Measurements from ENCODE around the gene SLC17A7.
"Not testable (repeated sequence)": the region's sequence is repeated elsewhere in the genome, so short reads cannot be mapped to it uniquely, and the experiment has no call there.

Gene SLC17A7

GRCh38 chr19:49469828-49470614 lies 28.7 kb upstream of the SLC17A7 start:
- peak; percentile 91 for DNase-seq

- DNase-seq = peak; percentile 98
Measured at GRCh38 chr19:49468746-49469447, 27.6 kb upstream of the SLC17A7 start.

- no peak for DNase-seq
Measured at GRCh38 chr19:49468199-49468598, 26.9 kb upstream of the SLC17A7 start.

- no peak for DNase-seq
Measured at GRCh38 chr19:49465371-49465770, 24.0 kb upstream of the SLC17A7 start.

GRCh38 chr19:49463960-49464740 lies 22.8 kb upstream of the SLC17A7 start:
- no peak for DNase-seq

GRCh38 chr19:49462492-49462891 lies 21.2 kb upstream of the SLC17A7 start:
- DNase-seq = no peak

- no peak for DNase-seq
Measured at GRCh38 chr19:49461656-49462055, 20.3 kb upstream of the SLC17A7 start.

GRCh38 chr19:49461130-49461529 lies 19.8 kb upstream of the SLC17A7 start:
- not testable (repeated sequence) for DNase-seq

- DNase-seq = no peak
Measured at GRCh38 chr19:49459388-49459787, 18.1 kb upstream of the SLC17A7 start.

- DNase-seq = no peak
Measured at GRCh38 chr19:49458567-49458903, 17.2 kb upstream of the SLC17A7 start.

- no peak for DNase-seq
Measured at GRCh38 chr19:49456326-49456725, 15.0 kb upstream of the SLC17A7 start.

GRCh38 chr19:49455773-49456172 lies 14.4 kb upstream of the SLC17A7 start:
- no peak for DNase-seq

GRCh38 chr19:49453757-49454240 lies 12.5 kb upstream of the SLC17A7 start:
- DNase-seq = peak; percentile 43

GRCh38 chr19:49453013-49453756 lies 11.9 kb upstream of the SLC17A7 start, which contains the start of gene ALDH16A1:
TSS of gene ALDH16A1 (plus strand) at chr19:49453225. CDS start at chr19:49453332, 107 bp downstream.
- DNase-seq = peak; percentile 98

GRCh38 chr19:49451430-49452181 lies 10.3 kb upstream of the SLC17A7 start, which contains the start of gene PIH1D1:
TSS of gene PIH1D1 (minus strand) at chr19:49451814. CDS start at chr19:49451574, 240 bp downstream.
- peak; percentile 97 for DNase-seq

GRCh38 chr19:49450405-49450804 lies 9.1 kb upstream of the SLC17A7 start:
- no peak for DNase-seq

- DNase-seq = no peak
Measured at GRCh38 chr19:49448432-49448786, 7.1 kb upstream of the SLC17A7 start.

GRCh38 chr19:49447485-49448431 lies 6.4 kb upstream of the SLC17A7 start:
- DNase-seq = no peak

GRCh38 chr19:49445997-49446396 lies 4.7 kb upstream of the SLC17A7 start:
- no peak for DNase-seq

- DNase-seq = not testable (repeated sequence)
Measured at GRCh38 chr19:49444100-49444700, 2.9 kb upstream of the SLC17A7 start.

Measured in CD4-positive, alpha-beta T cell treated with Interferon gamma for 1 hour (primary cell).